Measurements from ENCODE around the gene TMPRSS5.

TMPRSS5 gene

GRCh38 chr11:113670149-113670830 is 35.8 kb downstream of the TMPRSS5 start:
- no peak for DNase-seq

- DNase-seq: no peak
These were observed 37.9 kb downstream of the TMPRSS5 start for GRCh38 chr11:113668255-113668654.

- DNase-seq: no peak
These were observed 38.3 kb downstream of the TMPRSS5 start for GRCh38 chr11:113667801-113668200.

- DNase-seq: no peak
These were observed 39.5 kb downstream of the TMPRSS5 start for GRCh38 chr11:113666584-113666983.

- no peak for DNase-seq
These were observed 41.0 kb downstream of the TMPRSS5 start for GRCh38 chr11:113664981-113665710.

- no peak for DNase-seq
These were observed 41.8 kb downstream of the TMPRSS5 start for GRCh38 chr11:113664069-113664980.

- no peak for DNase-seq
These were observed 42.5 kb downstream of the TMPRSS5 start for GRCh38 chr11:113663567-113663966.

- no peak for DNase-seq
These were observed 50.3 kb downstream of the TMPRSS5 start for GRCh38 chr11:113655771-113656170.

GRCh38 chr11:113651023-113651422 is 55.1 kb downstream of the TMPRSS5 start:
- no peak for DNase-seq

GRCh38 chr11:113649311-113649710 is 56.8 kb downstream of the TMPRSS5 start:
- DNase-seq: no peak

GRCh38 chr11:113647856-113648255 is 58.3 kb downstream of the TMPRSS5 start:
- DNase-seq: no peak

GRCh38 chr11:113647108-113647507 is 59.0 kb downstream of the TMPRSS5 start:
- no peak for DNase-seq

GRCh38 chr11:113645593-113646349 is 60.3 kb downstream of the TMPRSS5 start:
- no peak for DNase-seq

GRCh38 chr11:113644605-113645004 is 61.5 kb downstream of the TMPRSS5 start:
- DNase-seq: no peak

- no peak for DNase-seq
These were observed 62.4 kb downstream of the TMPRSS5 start for GRCh38 chr11:113643701-113644100.

- DNase-seq: no peak
These were observed 63.0 kb downstream of the TMPRSS5 start for GRCh38 chr11:113643006-113643585.

GRCh38 chr11:113642090-113642489 is 64.0 kb downstream of the TMPRSS5 start:
- no peak for DNase-seq

- no peak for DNase-seq
These were observed 67.7 kb downstream of the TMPRSS5 start for GRCh38 chr11:113638376-113638775.

- no peak for DNase-seq
These were observed 68.5 kb downstream of the TMPRSS5 start for GRCh38 chr11:113637636-113638035.

Measured in amygdala (tissue), 56 donors.